Activated naive CD8-positive, alpha-beta T cell (primary cell): ENCODE data around the gene RGMA.

Source experiments
- H3K27ac Mint-ChIP-seq: one replicate; pipeline ENCODE4 v1.8.0; 2021; ENCODE audit warnings: mixed read lengths
- H3K27me3 Mint-ChIP-seq: one replicate; pipeline ENCODE4 v1.8.0; 2021; ENCODE audit warnings: mixed read lengths
- H3K36me3 Mint-ChIP-seq: one replicate; pipeline ENCODE4 v1.8.0; 2021; ENCODE audit warnings: mixed read lengths
- H3K4me1 Mint-ChIP-seq: one replicate; pipeline ENCODE4 v1.8.0; 2021; ENCODE audit warnings: low read depth, mixed read lengths
- H3K4me3 Mint-ChIP-seq: one replicate; pipeline ENCODE4 v1.8.0; 2021; ENCODE audit warnings: mild to moderate bottlenecking, mixed read lengths
- H3K9me3 Mint-ChIP-seq: one replicate; pipeline ENCODE4 v1.8.0; 2021; ENCODE audit warnings: low read depth, mixed read lengths

RGMA gene

GRCh38 chr15:93088981-93089726, at the start of gene RGMA:
RGMA (minus strand) TSS chr15:93089211; CDS start chr15:93088932, 279 bp downstream.
- H3K27ac Mint-ChIP-seq: no peak within 1 kb of the TSS
- H3K36me3 Mint-ChIP-seq: no peaks in the 10 kb centered on the region
- no peaks in the 10 kb centered on the region for H3K9me3 Mint-ChIP-seq
- peak within 1 kb of the TSS; percentile 89 for H3K4me3 Mint-ChIP-seq
- peaks cover 44% of the 10 kb centered on the region for H3K27me3 Mint-ChIP-seq
- peaks cover 11% of the 10 kb centered on the region for H3K4me1 Mint-ChIP-seq

- no peaks in the 10 kb centered on the region for H3K9me3 Mint-ChIP-seq
- H3K27ac Mint-ChIP-seq: no peak overlapping the region
- H3K4me3 Mint-ChIP-seq: no peak overlapping the region
- peaks cover 10% of the 10 kb centered on the region for H3K4me1 Mint-ChIP-seq
- H3K27me3 Mint-ChIP-seq: no peaks in the 10 kb centered on the region
- H3K36me3 Mint-ChIP-seq: no peaks in the 10 kb centered on the region
Observed at GRCh38 chr15:93136606-93137005, 47.6 kb upstream of the RGMA start.

GRCh38 chr15:93135997-93136397, 47.0 kb upstream of the RGMA start:
- Mint-ChIP-seq H3K27me3 (no peaks in the 10 kb centered on the region), H3K4me1 (peaks cover 6% of the 10 kb centered on the region), H3K27ac (no peak overlapping the region), H3K9me3 (no peaks in the 10 kb centered on the region), H3K36me3 (no peaks in the 10 kb centered on the region), H3K4me3 (no peak overlapping the region)

- no peaks in the 10 kb centered on the region for H3K36me3 Mint-ChIP-seq
- H3K27ac Mint-ChIP-seq: no peak overlapping the region
Observed at GRCh38 chr15:93135459-93135858, 46.4 kb upstream of the RGMA start.

GRCh38 chr15:93131485-93132095, 42.6 kb upstream of the RGMA start:
- no peaks in the 10 kb centered on the region for H3K27me3 Mint-ChIP-seq

More at GRCh38 chr15:93135459-93135858, 46.4 kb upstream of the RGMA start:
- Mint-ChIP-seq H3K9me3 (no peaks in the 10 kb centered on the region), H3K4me3 (no peak overlapping the region), H3K4me1 (peaks cover under 1% of the 10 kb centered on the region), H3K27me3 (no peaks in the 10 kb centered on the region)

GRCh38 chr15:93129702-93130488, 40.9 kb upstream of the RGMA start:
- Mint-ChIP-seq H3K27ac (no peak overlapping the region), H3K4me1 (no peaks in the 10 kb centered on the region), H3K9me3 (no peaks in the 10 kb centered on the region), H3K4me3 (no peak overlapping the region), H3K36me3 (no peaks in the 10 kb centered on the region), H3K27me3 (no peaks in the 10 kb centered on the region)

More at GRCh38 chr15:93131485-93132095, 42.6 kb upstream of the RGMA start:
- Mint-ChIP-seq H3K27ac (no peak overlapping the region), H3K4me3 (no peak overlapping the region), H3K36me3 (no peaks in the 10 kb centered on the region), H3K4me1 (no peaks in the 10 kb centered on the region), H3K9me3 (no peaks in the 10 kb centered on the region)

GRCh38 chr15:93127286-93127685, 38.3 kb upstream of the RGMA start:
- no peaks in the 10 kb centered on the region for H3K36me3 Mint-ChIP-seq
- H3K27ac Mint-ChIP-seq: no peak overlapping the region
- no peaks in the 10 kb centered on the region for H3K9me3 Mint-ChIP-seq
- H3K27me3 Mint-ChIP-seq: no peaks in the 10 kb centered on the region
- no peak overlapping the region for H3K4me3 Mint-ChIP-seq
- no peaks in the 10 kb centered on the region for H3K4me1 Mint-ChIP-seq

- no peaks in the 10 kb centered on the region for H3K9me3 Mint-ChIP-seq
- H3K36me3 Mint-ChIP-seq: no peaks in the 10 kb centered on the region
- H3K27me3 Mint-ChIP-seq: no peaks in the 10 kb centered on the region
- H3K27ac Mint-ChIP-seq: no peak overlapping the region
- H3K4me3 Mint-ChIP-seq: no peak overlapping the region
- H3K4me1 Mint-ChIP-seq: no peaks in the 10 kb centered on the region
Observed at GRCh38 chr15:93126599-93126998, 37.6 kb upstream of the RGMA start.

- no peaks in the 10 kb centered on the region for H3K27me3 Mint-ChIP-seq
- no peak overlapping the region for H3K4me3 Mint-ChIP-seq
- H3K27ac Mint-ChIP-seq: no peak overlapping the region
- no peaks in the 10 kb centered on the region for H3K36me3 Mint-ChIP-seq
- H3K4me1 Mint-ChIP-seq: no peaks in the 10 kb centered on the region
- H3K9me3 Mint-ChIP-seq: no peaks in the 10 kb centered on the region
Observed at GRCh38 chr15:93126148-93126547, 37.1 kb upstream of the RGMA start.

GRCh38 chr15:93124126-93124525, 35.1 kb upstream of the RGMA start:
- no peaks in the 10 kb centered on the region for H3K36me3 Mint-ChIP-seq
- H3K9me3 Mint-ChIP-seq: no peaks in the 10 kb centered on the region
- no peak overlapping the region for H3K27ac Mint-ChIP-seq
- H3K4me1 Mint-ChIP-seq: no peaks in the 10 kb centered on the region
- no peaks in the 10 kb centered on the region for H3K27me3 Mint-ChIP-seq
- no peak overlapping the region for H3K4me3 Mint-ChIP-seq

- Mint-ChIP-seq H3K4me3 (no peak overlapping the region), H3K27ac (no peak overlapping the region), H3K4me1 (no peaks in the 10 kb centered on the region), H3K36me3 (no peaks in the 10 kb centered on the region), H3K9me3 (no peaks in the 10 kb centered on the region), H3K27me3 (peaks cover 1% of the 10 kb centered on the region)
Observed at GRCh38 chr15:93121973-93122910, 33.2 kb upstream of the RGMA start.

- Mint-ChIP-seq H3K27me3 (peaks cover 5% of the 10 kb centered on the region), H3K4me3 (no peak overlapping the region), H3K27ac (no peak overlapping the region), H3K4me1 (no peaks in the 10 kb centered on the region), H3K36me3 (no peaks in the 10 kb centered on the region), H3K9me3 (no peaks in the 10 kb centered on the region)
Observed at GRCh38 chr15:93121107-93121506, 32.1 kb upstream of the RGMA start.

GRCh38 chr15:93118904-93119303, 29.9 kb upstream of the RGMA start:
- Mint-ChIP-seq H3K36me3 (no peaks in the 10 kb centered on the region), H3K27ac (no peak overlapping the region), H3K4me1 (no peaks in the 10 kb centered on the region), H3K9me3 (no peaks in the 10 kb centered on the region), H3K4me3 (no peak overlapping the region), H3K27me3 (peaks cover 6% of the 10 kb centered on the region)

GRCh38 chr15:93111451-93111850, 22.4 kb upstream of the RGMA start:
- Mint-ChIP-seq H3K27ac (no peak overlapping the region), H3K36me3 (no peaks in the 10 kb centered on the region), H3K27me3 (peaks cover 30% of the 10 kb centered on the region), H3K4me3 (no peak overlapping the region), H3K4me1 (no peaks in the 10 kb centered on the region), H3K9me3 (no peaks in the 10 kb centered on the region)
